ENCODE data around the gene ASNS.

The ASNS gene

DNA sequence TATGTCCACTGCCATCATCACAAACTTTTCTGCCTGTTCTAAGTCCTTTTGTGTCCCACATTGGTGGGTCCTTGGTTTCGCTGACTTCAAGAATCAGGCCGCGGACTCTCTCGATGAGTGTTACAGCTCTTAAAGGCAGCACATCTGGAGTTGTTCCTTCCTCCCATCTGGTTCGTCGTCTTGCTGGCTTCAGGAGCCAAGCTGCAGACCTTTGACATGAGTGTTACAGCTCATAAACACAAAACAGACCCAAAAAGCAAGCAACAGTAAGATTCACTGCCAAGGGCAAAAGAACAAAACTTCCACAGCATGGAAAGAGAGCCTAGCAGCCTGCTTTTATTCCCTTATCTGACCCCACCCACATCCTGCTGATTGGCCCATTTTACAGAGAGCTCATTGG lies 30.2 kb downstream of the ASNS start:
- H3K9ac ChIP-seq (ENCODE audit: low read depth, low read length), result no peak overlapping the region
- H3K36me3 ChIP-seq (ENCODE audit: control insufficient read depth, insufficient read depth, low read length), result no peaks in the 10 kb centered on the region
- H3K27me3 ChIP-seq (ENCODE audit: control insufficient read depth, insufficient read depth, low read length), result no peaks in the 10 kb centered on the region
- peaks cover 6% of the 10 kb centered on the region for H3K9me3 ChIP-seq (ENCODE audit: control insufficient read depth, insufficient read depth, low read length)
- H3K4me1 ChIP-seq (ENCODE audit: control insufficient read depth, insufficient read depth, low read length), result no peaks in the 10 kb centered on the region
- H3K27ac ChIP-seq (ENCODE audit: low read depth, low read length), result no peak overlapping the region
- no peak overlapping the region for H3K4me3 ChIP-seq (ENCODE audit: low read depth, low read length)

DNA sequence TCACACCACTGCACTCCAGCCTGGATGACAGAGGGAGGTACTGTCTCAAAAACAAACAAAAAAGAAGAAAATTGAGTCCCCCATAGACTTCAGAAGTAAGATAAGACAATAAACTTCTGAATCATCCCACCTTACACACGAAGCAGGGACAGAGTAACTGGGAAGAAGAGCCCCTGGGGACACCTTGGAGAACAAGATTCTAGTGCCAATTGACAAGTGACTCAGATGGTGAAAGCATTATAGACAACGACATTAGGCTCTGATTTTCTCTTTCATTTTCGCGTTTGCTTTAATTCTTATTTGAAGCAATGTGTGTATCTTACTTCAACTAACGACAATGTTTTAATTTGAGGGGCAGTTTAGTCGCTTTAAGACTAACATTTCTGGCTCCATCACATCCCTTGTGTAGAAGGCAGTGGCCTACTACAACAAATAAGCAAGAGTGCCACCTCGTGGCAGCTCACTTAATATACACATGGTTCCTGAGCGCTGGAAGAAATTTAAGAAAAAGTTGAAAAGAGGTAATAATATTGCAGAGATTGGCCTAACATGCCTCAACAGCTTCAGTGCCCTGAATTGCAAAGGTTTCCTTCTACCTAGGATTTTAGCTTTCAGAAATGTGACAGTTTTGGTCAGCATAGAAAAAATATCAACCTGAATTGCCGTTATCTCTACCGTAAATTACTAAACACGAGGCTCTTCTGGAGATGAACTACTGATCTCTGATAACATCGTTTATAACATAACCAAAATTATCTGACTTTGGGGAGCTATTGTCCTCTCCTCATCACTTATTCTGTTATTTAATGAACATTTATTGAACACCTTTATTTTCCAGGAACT lies 36.7 kb downstream of the ASNS start:
- Histone ChIP-seq H3K27ac (ENCODE audit: low read depth, low read length) (no peak overlapping the region), H3K36me3 (ENCODE audit: control insufficient read depth, insufficient read depth, low read length) (no peaks in the 10 kb centered on the region), H3K9me3 (ENCODE audit: control insufficient read depth, insufficient read depth, low read length) (no peaks in the 10 kb centered on the region), H3K4me3 (ENCODE audit: low read depth, low read length) (no peak overlapping the region), H3K4me1 (ENCODE audit: control insufficient read depth, insufficient read depth, low read length) (no peaks in the 10 kb centered on the region), H3K27me3 (ENCODE audit: control insufficient read depth, insufficient read depth, low read length) (no peaks in the 10 kb centered on the region), H3K9ac (ENCODE audit: low read depth, low read length) (no peak overlapping the region)

DNA sequence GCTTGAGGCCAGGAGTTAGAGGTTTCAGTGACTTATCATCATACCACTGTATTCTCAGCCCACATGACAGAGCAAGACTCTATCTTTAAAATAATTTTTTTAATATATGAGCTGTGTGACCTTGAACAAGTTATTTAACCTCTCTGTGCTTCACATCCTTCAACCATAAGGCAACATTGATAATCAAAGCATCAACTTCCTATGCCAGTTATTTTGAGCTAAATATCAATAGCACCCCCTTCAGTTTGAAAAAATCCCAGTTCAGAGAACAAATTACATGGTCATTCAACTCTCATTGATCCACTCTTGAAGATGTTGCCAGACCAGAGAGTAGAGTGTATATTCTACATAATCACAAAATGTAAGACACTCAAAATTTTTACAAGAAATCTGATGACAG lies 53.0 kb downstream of the ASNS start:
- H3K27ac ChIP-seq (ENCODE audit: low read depth, low read length), result no peak overlapping the region
- H3K36me3 ChIP-seq (ENCODE audit: control insufficient read depth, insufficient read depth, low read length), result no peaks in the 10 kb centered on the region
- no peaks in the 10 kb centered on the region for H3K27me3 ChIP-seq (ENCODE audit: control insufficient read depth, insufficient read depth, low read length)
- H3K4me3 ChIP-seq (ENCODE audit: low read depth, low read length), result no peak overlapping the region
- H3K9me3 ChIP-seq (ENCODE audit: control insufficient read depth, insufficient read depth, low read length), result no peaks in the 10 kb centered on the region
- no peaks in the 10 kb centered on the region; the same call in 1 of the 2 replicates for H3K4me1 ChIP-seq (ENCODE audit: control insufficient read depth, insufficient read depth, low read length)
- H3K9ac ChIP-seq (ENCODE audit: low read depth, low read length), result no peak overlapping the region

DNA sequence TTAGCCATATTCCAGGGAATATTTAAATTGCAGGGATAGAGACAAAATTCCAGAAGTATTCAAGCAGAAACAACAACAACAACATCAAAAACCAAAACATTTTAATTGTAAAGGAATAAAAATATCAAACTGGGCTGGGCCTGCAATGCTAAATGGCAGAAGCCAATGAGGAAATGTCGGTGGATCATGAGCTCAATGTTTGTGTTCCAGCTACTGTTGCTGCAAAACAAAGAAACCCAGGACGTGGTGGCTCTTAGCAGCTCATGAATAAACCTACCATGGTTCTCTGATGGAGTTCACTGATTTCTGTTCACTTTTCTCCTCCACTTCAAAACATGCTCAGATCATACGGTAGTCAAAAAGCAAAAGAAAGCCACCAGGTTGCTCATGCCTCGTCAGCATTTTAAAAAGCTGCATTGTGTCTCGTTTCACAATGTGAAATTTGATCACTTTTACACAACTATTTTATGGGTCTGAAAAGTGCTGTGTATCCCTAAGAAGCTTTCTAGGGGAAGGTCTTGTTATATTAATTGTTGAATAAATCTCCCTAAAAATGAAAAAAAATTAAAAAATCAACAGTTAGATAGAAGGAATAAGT lies 54.0 kb downstream of the ASNS start:
- no peak overlapping the region for H3K27ac ChIP-seq (ENCODE audit: low read depth, low read length)
- no peaks in the 10 kb centered on the region for H3K36me3 ChIP-seq (ENCODE audit: control insufficient read depth, insufficient read depth, low read length)
- no peaks in the 10 kb centered on the region for H3K9me3 ChIP-seq (ENCODE audit: control insufficient read depth, insufficient read depth, low read length)
- H3K4me3 ChIP-seq (ENCODE audit: low read depth, low read length), result no peak overlapping the region
- H3K4me1 ChIP-seq (ENCODE audit: control insufficient read depth, insufficient read depth, low read length), result no peaks in the 10 kb centered on the region; the same call in 1 of the 2 replicates
- no peaks in the 10 kb centered on the region for H3K27me3 ChIP-seq (ENCODE audit: control insufficient read depth, insufficient read depth, low read length)
- H3K9ac ChIP-seq (ENCODE audit: low read depth, low read length), result no peak overlapping the region
